A549 treated with GW870086 at 1 μM for 4 hours (cell line): Measurements from ENCODE around the gene PPARD. TPM values are rescaled to one million over a fixed set of nuclear protein-coding genes. Genes with fewer than 3 reads are reported as not detected.

ENCODE experiments used
- total RNA-seq: library from RNA; stranded (reverse); fragments of 200-300 nt; extraction: Qiagen RNA extraction; gene quantifications from 5 replicates; pipeline ENCODE4 v1.2.3, GENCODE V29; 2022; ENCODE audit warnings: low read depth

The PPARD gene
- 5.1 to 6.6 TPM (median 5.8 TPM) in 5 replicates for total RNA-seq

DNA sequence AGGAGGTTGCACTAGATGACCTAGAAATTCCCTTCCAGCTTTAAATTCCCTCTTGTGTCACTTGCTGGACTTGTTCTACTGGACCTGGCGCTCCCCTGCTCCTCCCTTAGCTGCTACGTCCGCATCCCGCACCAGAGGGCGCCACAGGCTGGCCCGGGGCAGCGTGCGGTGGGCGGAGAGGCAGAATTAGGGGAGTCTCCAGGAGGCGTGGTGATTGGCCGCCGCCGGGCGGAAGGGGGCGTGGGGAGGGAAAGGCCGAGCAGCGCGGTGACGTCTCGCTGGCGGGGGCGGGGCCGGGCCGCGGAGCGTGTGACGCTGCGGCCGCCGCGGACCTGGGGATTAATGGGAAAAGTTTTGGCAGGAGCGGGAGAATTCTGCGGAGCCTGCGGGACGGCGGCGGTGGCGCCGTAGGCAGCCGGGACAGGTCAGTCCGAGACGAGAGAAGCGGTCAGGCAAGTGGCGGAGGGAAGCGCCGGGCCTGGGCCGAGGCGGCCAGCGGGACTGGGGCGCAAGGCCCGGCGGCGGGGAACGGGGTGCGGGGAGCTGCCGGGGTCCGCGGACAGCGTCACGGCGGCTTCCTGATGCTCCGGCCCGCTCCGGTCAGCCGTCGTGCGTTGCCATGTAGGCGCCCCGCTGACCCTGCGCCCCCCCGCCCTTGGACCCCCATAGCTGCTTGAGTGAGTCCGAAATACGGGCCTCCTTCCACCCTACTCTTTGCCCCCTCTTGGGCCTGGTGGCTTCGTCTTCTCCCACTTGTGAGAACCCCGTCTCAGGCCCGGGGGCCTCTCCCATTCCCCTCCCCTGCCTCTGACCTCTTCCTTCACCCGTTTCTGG lies at the start of gene PPARD:
PPARD (plus strand) TSS at position 301 of the 834 bp plus-strand sequence. CDS start 68,530 bp downstream, outside the sequence.

DNA sequence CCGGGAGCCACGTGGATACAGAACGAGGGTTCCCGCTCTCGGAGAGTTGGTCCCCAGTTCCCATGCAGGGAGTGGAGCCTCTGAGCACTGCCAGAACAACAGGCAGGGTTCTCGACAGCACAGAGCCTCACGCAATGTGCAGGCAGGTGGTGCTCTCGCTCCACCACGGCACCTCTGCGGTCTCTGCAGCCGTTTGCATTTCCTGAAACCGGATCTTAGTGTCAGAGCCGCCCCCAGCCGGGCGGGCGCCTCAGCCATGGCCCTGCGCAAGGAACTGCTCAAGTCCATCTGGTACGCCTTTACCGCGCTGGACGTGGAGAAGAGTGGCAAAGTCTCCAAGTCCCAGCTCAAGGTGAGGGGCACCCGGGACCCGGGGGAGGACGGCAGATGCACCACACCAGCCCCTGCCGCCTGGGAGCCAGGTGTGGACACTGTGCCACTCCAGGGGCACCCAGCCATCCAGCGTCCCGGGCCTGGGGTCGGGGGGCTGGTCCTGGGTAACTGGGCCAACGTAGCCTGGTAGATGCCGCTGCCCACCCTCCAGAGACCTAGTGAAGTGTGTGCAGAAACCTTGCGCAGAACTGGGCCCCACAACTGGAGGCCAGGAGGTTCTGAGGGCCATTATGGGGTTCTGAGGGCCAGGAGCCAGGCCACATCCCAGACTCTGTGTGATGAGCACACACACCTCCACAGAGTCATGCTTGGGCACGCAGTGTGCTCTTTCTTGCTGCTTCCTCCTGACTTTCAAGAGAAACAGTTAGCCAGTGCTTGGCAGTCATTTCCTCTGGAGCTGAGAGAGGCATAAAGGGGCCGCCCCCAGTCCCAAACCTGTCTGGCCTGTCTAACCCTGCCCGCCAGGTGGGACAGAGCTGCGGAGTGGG lies 44.5 kb upstream of the PPARD start, which contains the start of gene DEF6:
DEF6 (plus strand) TSS at position 218 of the 881 bp plus-strand sequence; CDS start at position 257, 39 bp downstream.

DNA sequence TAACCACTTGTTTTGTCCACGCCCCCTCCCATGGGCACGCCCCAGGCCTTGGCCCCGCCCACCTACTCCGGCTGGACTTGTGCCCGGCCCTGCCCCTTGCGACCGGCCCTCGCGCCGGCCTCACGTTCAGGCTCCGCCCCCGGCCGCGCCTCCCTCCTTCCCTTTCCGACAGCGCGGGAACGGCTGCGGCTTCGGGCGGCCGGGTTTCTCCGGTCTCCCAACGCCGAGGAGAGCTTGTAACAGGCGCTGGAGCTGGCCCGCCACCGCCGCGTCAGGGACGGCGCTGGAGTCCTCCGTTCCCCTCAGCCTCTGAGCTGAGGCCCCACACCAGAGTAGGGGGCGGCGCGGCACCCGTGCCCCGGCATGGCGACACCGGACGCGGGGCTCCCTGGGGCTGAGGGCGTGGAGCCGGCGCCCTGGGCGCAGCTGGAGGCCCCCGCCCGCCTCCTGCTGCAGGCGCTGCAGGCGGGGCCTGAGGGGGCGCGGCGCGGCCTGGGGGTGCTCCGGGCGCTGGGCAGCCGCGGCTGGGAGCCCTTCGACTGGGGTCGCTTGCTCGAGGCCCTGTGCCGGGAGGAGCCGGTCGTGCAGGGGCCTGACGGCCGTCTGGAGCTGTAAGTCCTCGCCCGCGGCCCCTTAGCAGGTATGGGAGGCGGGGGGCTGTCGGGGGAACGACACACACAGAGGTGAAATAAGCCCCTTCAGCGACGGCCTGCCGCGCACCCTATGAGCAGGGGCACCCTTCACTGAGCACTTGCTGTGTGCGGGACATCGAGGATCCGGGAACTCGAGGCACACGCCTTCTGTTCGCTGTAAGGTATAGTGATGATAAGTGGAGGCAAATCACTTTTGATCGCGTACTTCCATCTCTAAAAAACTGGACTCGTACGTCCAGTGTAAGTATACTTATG lies 110.1 kb downstream of the PPARD start, which contains the start of gene FANCE:
FANCE (plus strand) TSS at position 156 of the 908 bp plus-strand sequence; CDS start at position 364, 208 bp downstream.

DNA sequence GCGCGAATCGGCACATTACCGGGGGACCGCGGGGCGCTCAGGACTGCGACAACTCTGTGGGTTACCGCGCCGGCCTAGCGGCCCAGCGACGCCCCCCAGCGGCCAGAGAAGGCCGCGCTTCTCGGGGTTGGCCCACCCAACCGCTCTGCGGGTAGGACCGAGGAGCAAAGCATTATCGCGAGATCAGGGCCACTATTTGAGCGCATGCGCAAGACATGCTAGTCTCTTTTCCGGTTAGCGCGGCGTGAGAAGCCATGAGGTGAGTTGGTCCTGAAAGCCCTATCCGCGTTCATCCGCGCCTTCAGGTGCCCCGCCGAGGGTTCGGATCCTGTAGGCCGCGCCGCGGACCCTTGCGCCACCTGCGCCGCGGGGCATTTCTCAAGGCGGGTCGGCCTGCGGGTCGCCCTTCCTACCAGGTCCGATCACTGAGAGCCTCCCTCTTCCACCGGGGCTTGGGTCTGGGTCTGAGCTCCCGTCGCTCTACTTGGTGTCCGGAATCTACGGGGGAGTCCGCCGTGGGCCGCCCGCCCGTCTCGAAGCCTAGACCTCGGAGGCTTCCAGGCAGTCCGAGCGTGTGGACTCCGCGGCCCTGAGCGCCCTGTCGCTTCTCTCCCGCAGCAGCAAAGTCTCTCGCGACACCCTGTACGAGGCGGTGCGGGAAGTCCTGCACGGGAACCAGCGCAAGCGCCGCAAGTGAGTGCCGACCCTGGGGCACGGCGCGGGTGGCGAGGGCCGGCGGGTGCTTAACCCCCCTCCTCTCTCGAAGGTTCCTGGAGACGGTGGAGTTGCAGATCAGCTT lies 126.0 kb downstream of the PPARD start, which contains the start of gene RPL10A:
RPL10A (plus strand) TSS at position 221 of the 799 bp plus-strand sequence; CDS start at position 255, 34 bp downstream.

Other genes starting within 250 kb of the PPARD start
- not detected in 5 replicates for gene TCP11, start 201.2 kb upstream of the PPARD start, total RNA-seq
- gene SCUBE3, start 128.6 kb upstream of the PPARD start, total RNA-seq: 0.02 to 0.07 TPM (median 0.06 TPM) in 5 replicates
- 7.6 to 9.6 TPM (median 9.1 TPM) in 5 replicates for gene ZNF76, start 82.8 kb upstream of the PPARD start, total RNA-seq
- 0.06 TPM in 1 of 5 replicates, not detected in the others for gene DEF6, start 44.7 kb upstream of the PPARD start, total RNA-seq
- 2.6 to 3.8 TPM (median 3.2 TPM) in 5 replicates for gene FANCE, start 109.8 kb downstream of the PPARD start, total RNA-seq
- 1,499 to 1,536 TPM (median 1,517 TPM) in 5 replicates for gene RPL10A, start 125.8 kb downstream of the PPARD start, total RNA-seq
- gene TEAD3, start 154.5 kb downstream of the PPARD start, total RNA-seq: 5.0 to 7.6 TPM (median 6.7 TPM) in 5 replicates
- not detected in 5 replicates for gene TULP1, start 170.3 kb downstream of the PPARD start, total RNA-seq